GM12878 (cell line): ENCODE results near the gene NMT1. TPM values are rescaled to one million over a fixed set of nuclear protein-coding genes. Genes with fewer than 3 reads are reported as not detected.

Source experiments
- ATAC-seq: fragments of 200-7000 bp; cut with Tn5 transposase; 3 replicates; pipeline ENCODE4 v1.9.1; 2020; ENCODE audit warnings: mild to moderate bottlenecking, moderate library complexity
- BruUV-seq: library from RNA; stranded (reverse); fragments of 400-500 nt; replicated peaks from 2 replicates; lab custom pipeline; 2021; lab: Mats Ljungman, UMichigan
- CTCF ChIA-PET: fragments of 300-600 bp; sonication (Branson Sonifier 250); formaldehyde crosslinking; extraction: SDS; loops from one replicate; lab custom pipeline; 2021; ENCODE audit warnings: inconsistent platforms; lab: Yijun Ruan, JAX
- POLR2A ChIA-PET: fragments of 350-600 bp; formaldehyde crosslinking; extraction: SDS; loops from one replicate; lab custom pipeline; 2021; ENCODE audit warnings: inconsistent platforms; lab: Charles Lee
- RAD21 ChIA-PET: fragments of 300-600 bp; sonication (Branson Sonifier 250); formaldehyde crosslinking; loops from one replicate; lab custom pipeline; 2023; ENCODE audit warnings: antibody characterized with exemption; ENCODE audit not compliant: unreplicated experiment; lab: Charles Lee
- SMC1A ChIA-PET: fragments of 300-600 bp; sonication (Branson Sonifier 250); formaldehyde crosslinking; loops from one replicate; lab custom pipeline; 2023; ENCODE audit not compliant: unreplicated experiment, uncharacterized antibody; lab: Charles Lee
- DNase-seq: peaks from one replicate; pipeline ENCODE4 v3.0.0-alpha.2; 2011; ENCODE audit warnings: low read depth, low spot score
- FAIRE-seq: peaks from 3 replicates; lab custom pipeline; 2011; peaks lifted over from hg19 to GRCh38; lab: Jason Lieb, UNC
- H2AFZ ChIP-seq: 2 replicates; pipeline ENCODE4 v1.6.0; 2011; ENCODE audit warnings: low read depth, low read length, control low read depth; ENCODE audit not compliant: control insufficient read depth
- H3K27ac ChIP-seq: 2 replicates; pipeline ENCODE4 v1.5.1; 2011; ENCODE audit warnings: control low read depth; ENCODE audit not compliant: control insufficient read depth, insufficient read depth
- H3K27me3 ChIP-seq, 2 experiments: replicated peaks in 1 of 2; 2 replicates each; pipeline versions ENCODE4 v1.6.0 to v1.6.1; 2011; ENCODE audit warnings: low read length in 1 of 2; ENCODE audit not compliant: control insufficient read depth in 2 of 2, insufficient read depth in 2 of 2
- H3K36me3 ChIP-seq, 2 experiments: 2 replicates each; pipeline ENCODE4 v1.5.1; 2011; ENCODE audit warnings: low read length in 1 of 2; ENCODE audit not compliant: control insufficient read depth in 2 of 2, insufficient read depth in 2 of 2
- H3K4me1 ChIP-seq: 2 replicates; pipeline ENCODE4 v1.6.1; 2011; ENCODE audit warnings: mild to moderate bottlenecking, low read length, moderate library complexity, mixed read lengths; ENCODE audit not compliant: control insufficient read depth, insufficient read depth
- H3K4me2 ChIP-seq: 2 replicates; pipeline ENCODE4 v1.6.0; 2011; ENCODE audit warnings: control low read depth; ENCODE audit not compliant: control insufficient read depth, insufficient read depth
- H3K4me3 ChIP-seq: fragments of 200-600 bp; sonication (generic); 2 replicates; pipeline ENCODE4 v1.5.1; 2016
- H3K79me2 ChIP-seq: 2 replicates; pipeline ENCODE4 v1.6.0; 2011; ENCODE audit warnings: low read length; ENCODE audit not compliant: control insufficient read depth, insufficient read depth
- H3K9ac ChIP-seq: 2 replicates; pipeline ENCODE4 v1.8.0; 2011; ENCODE audit warnings: low read length, control low read depth, mixed read lengths; ENCODE audit not compliant: control insufficient read depth, insufficient read depth
- H3K9me3 ChIP-seq: replicated peaks from 3 replicates; pipeline ENCODE4 v1.5.1; 2011; ENCODE audit warnings: mild to moderate bottlenecking, low read length; ENCODE audit not compliant: control insufficient read depth, insufficient read depth
- H4K20me1 ChIP-seq: 2 replicates; pipeline ENCODE4 v1.6.0; 2011; ENCODE audit not compliant: control insufficient read depth, insufficient read depth
- MEF2B ChIP-seq: fragments of 450-650 bp; IDR thresholded peaks from 2 replicates; pipeline ENCODE4 v1.6.1; 2018; ENCODE audit warnings: mild to moderate bottlenecking, moderate library complexity; ENCODE audit not compliant: partially characterized antibody, poor library complexity, severe bottlenecking
- MTA3 ChIP-seq: IDR thresholded peaks from 2 replicates; pipeline ENCODE4 v1.6.1; 2012; ENCODE audit warnings: low read length, inconsistent platforms, borderline replicate concordance
- NFYB ChIP-seq: IDR thresholded peaks from 2 replicates; pipeline ENCODE4 v1.6.1; 2011; ENCODE audit warnings: low read depth, mild to moderate bottlenecking, low read length, improper control_type of control experiment, moderate library complexity; ENCODE audit not compliant: insufficient read depth
- RUNX3 ChIP-seq: IDR thresholded peaks from 2 replicates; pipeline ENCODE4 v1.6.1; 2012; ENCODE audit warnings: low read length, inconsistent platforms
- STAT1 ChIP-seq: fragments of 450-650 bp; conservative IDR thresholded peaks from 2 replicates; pipeline ENCODE4 v1.6.1; 2014; ENCODE audit warnings: antibody characterized with exemption, mild to moderate bottlenecking
- TCF7 ChIP-seq: IDR thresholded peaks from 2 replicates; pipeline ENCODE4 v1.6.1; 2014; ENCODE audit warnings: antibody characterized with exemption, borderline replicate concordance
- YY1 ChIP-seq: IDR thresholded peaks from 2 replicates; pipeline ENCODE4 v1.6.1; 2011; ENCODE audit warnings: low read depth, mild to moderate bottlenecking, low read length
- WGBS: methylation state at CpG from one replicate; pipeline ENCODE4 v1.1.6; 2016; ENCODE audit warnings: low lambda C conversion rate; ENCODE audit not compliant: insufficient replicate concordance, insufficient coverage; ENCODE audit errors: missing lambda C conversion rate; 5-methylcytosine and 5-hydroxymethylcytosine counted together
- in situ Hi-C: fragments of 300-500 bp; cut with MboI; formaldehyde crosslinking; loops from 9 replicates; pipeline ENCODE4 v1.14.3; 2018; ENCODE audit warnings: mixed read lengths
- intact Hi-C: fragments of 100-400 bp; cut with micrococcal nuclease; formaldehyde crosslinking; loops from one replicate; pipeline ENCODE4 v1.14.2; 2022; ENCODE audit not compliant: unreplicated experiment
- polyA plus RNA-seq, 11 experiments: library from polyadenylated mRNA; depleted of rRNA in 4 of 11; unstranded in 6 of 11; stranded (reverse) in 5 of 11; fragments of >200 nt; fragmentation: Nextera tagmentation in 4 of 11; fragmentation: Illumina TruSeq in 1 of 11; extraction: Ambion mirVana in 4 of 11; extraction: Trizol in 1 of 11; gene quantifications; 1 replicate in 1 of 11; 2 replicates in 10 of 11; pipeline versions ENCODE4 v1.2.1 to v1.2.3, GENCODE V29; 2011 to 2016; ENCODE audit warnings: inconsistent platforms in 2 of 11, missing spikeins in 2 of 11, low read depth in 1 of 11
- total RNA-seq, 4 experiments: library from RNA; depleted of rRNA in 3 of 4; stranded (reverse); fragments of >200 nt in 3 of 4; fragmentation: Illumina TruSeq in 1 of 4; extraction: Trizol in 1 of 4; gene quantifications; 2 replicates each; pipeline versions ENCODE4 v1.2.1 to v1.2.3, GENCODE V29; 2013 to 2021

The NMT1 gene
- total and polyA plus RNA-seq, 10 of the 15 experiments (the other 5 are each of a cell fraction or from before 2014, with no cell fraction given) = 96.7 to 395 (median 222) TPM

- in situ Hi-C loops = no loop called here
- ChIA-PET SMC1A (interaction anchor here (1.1 kb wide), 1 partner anchor 14 kb away, joined by 3 read pairs; no protein-coding TSS in a partner anchor), CTCF (no interaction called here), RAD21 (interaction anchor here (1.5 kb wide), 1 partner anchor 191 kb away, joined by 7 read pairs; no protein-coding TSS in a partner anchor), POLR2A (no interaction called here)
- intact Hi-C loops = loop anchor here (5.0 kb wide), 1 partner anchor 189 kb away; no protein-coding TSS in a partner anchor
- FAIRE-seq = no peak
- H4K20me1 ChIP-seq = peaks cover 3% of the 10 kb centered on the region; the same call in 1 of the 2 replicates
- H3K4me3 ChIP-seq = no peak overlapping the region
- H3K27ac ChIP-seq = no peak overlapping the region
- no peak overlapping the region for H2AFZ ChIP-seq
- ATAC-seq = peak; percentile 24; the same call in 2 of the 3 replicates
- no peak for DNase-seq
- no peak for TF ChIP-seq MEF2B
- peak; percentile 22; the same call in 1 of the 2 replicates for TF ChIP-seq MTA3
- H3K4me1 ChIP-seq = peaks cover 11% of the 10 kb centered on the region; the same call in 1 of the 2 replicates
- no peaks in the 10 kb centered on the region for H3K27me3 ChIP-seq
- BruUV-seq = no TSS peak
- H3K9ac ChIP-seq = no peak overlapping the region
- no peaks in the 10 kb centered on the region for H3K9me3 ChIP-seq
- no peaks in the 10 kb centered on the region for H3K79me2 ChIP-seq
- WGBS = 89% methylated on average over 16 of the region's 16 CpGs
- H3K36me3 ChIP-seq = peaks cover 20% of the 10 kb centered on the region in 2 experiments
- H3K4me2 ChIP-seq = no peak overlapping the region
Observed at GRCh38 chr17:45110676-45111611, 49.8 kb downstream of the NMT1 start.

GRCh38 chr17:45111850-45112249, 50.7 kb downstream of the NMT1 start:
- peak overlapping the region; percentile 17; the same call in 1 of the 2 replicates for H3K4me2 ChIP-seq
- peaks cover 3% of the 10 kb centered on the region; the same call in 1 of the 2 replicates for H4K20me1 ChIP-seq
- no peak for TF ChIP-seq YY1
- no peak for TF ChIP-seq TCF7
- TF ChIP-seq STAT1 = no peak
- no peak for TF ChIP-seq RUNX3
- TF ChIP-seq NFYB = no peak
- H3K9me3 ChIP-seq = no peaks in the 10 kb centered on the region
- intact Hi-C loops = loop anchor here (5.0 kb wide), 1 partner anchor 190 kb away; no protein-coding TSS in a partner anchor
- WGBS = 10% methylated on average over 11 of the region's 11 CpGs
- no peak overlapping the region for H2AFZ ChIP-seq
- FAIRE-seq (peak; percentile 44), DNase-seq (no peak), ATAC-seq (peak; percentile 45)
- in situ Hi-C loops = no loop called here
- ChIA-PET CTCF (interaction anchor here (1.1 kb wide), 1 partner anchor 13 kb away, joined by 5 read pairs; no protein-coding TSS in a partner anchor), SMC1A (interaction anchor here (1.1 kb wide), 1 partner anchor 15 kb away, joined by 3 read pairs; no protein-coding TSS in a partner anchor), RAD21 (interaction anchor here (1.0 to 1.5 kb wide), 2 partner anchors 98 to 192 kb away, joined by 3 to 7 read pairs; no protein-coding TSS in a partner anchor), POLR2A (interaction anchor here (0.7 kb wide), 1 partner anchor 423 kb away, joined by 4 read pairs; no protein-coding TSS in a partner anchor)
- H3K27me3 ChIP-seq = no peaks in the 10 kb centered on the region
- H3K27ac ChIP-seq = 0 out of 2 replicates have a peak overlapping the region, but pooled peaks have one; percentile 25
- peaks cover 11 to 12% of the 10 kb centered on the region in 2 experiments for H3K36me3 ChIP-seq
- no TSS peak for BruUV-seq
- peaks cover 11% of the 10 kb centered on the region; the same call in 1 of the 2 replicates for H3K4me1 ChIP-seq
- no peaks in the 10 kb centered on the region for H3K79me2 ChIP-seq
- H3K4me3 ChIP-seq = no peak overlapping the region
- H3K9ac ChIP-seq = no peak overlapping the region
